ENCODE data around the gene TTLL11. TPM values are rescaled to one million over a fixed set of nuclear protein-coding genes. Genes with fewer than 3 reads are reported as not detected.

Gene TTLL11
- 1.4 and 1.6 TPM in 2 replicates for total RNA-seq (2014; rRNA removed; shearing (Covaris generic))
- polyA plus RNA-seq (2015; cell fraction: cytosol; rRNA removed) = 3.2 and 4.7 TPM in 2 replicates
- polyA plus RNA-seq (2015; cell fraction: nucleus; rRNA removed) = 2.5 and 3.6 TPM in 2 replicates

GRCh38 chr9:122092611-122093506 lies at the start of gene TTLL11:
TTLL11 (minus strand) TSS chr9:122093308; CDS start chr9:122093148, 160 bp downstream.
- DNase-seq (ENCODE audit: low read depth, low spot score) = peak; percentile 93
- in situ Hi-C loops (cut with HindIII; ENCODE audit: low pct_unique_long_range_greater_than_20kb, low sequenced_read_pairs) = no loop called here

GRCh38 chr9:122141671-122142070 lies 48.6 kb upstream of the TTLL11 start:
- in situ Hi-C loops (cut with HindIII; ENCODE audit: low pct_unique_long_range_greater_than_20kb, low sequenced_read_pairs) = no loop called here
- DNase-seq (ENCODE audit: low read depth, low spot score) = no peak

- no peak for DNase-seq (ENCODE audit: low read depth, low spot score)
- in situ Hi-C loops (cut with HindIII; ENCODE audit: low pct_unique_long_range_greater_than_20kb, low sequenced_read_pairs) = no loop called here
Measured at GRCh38 chr9:122140368-122141193, 47.5 kb upstream of the TTLL11 start.

GRCh38 chr9:122138560-122139268 lies 45.6 kb upstream of the TTLL11 start:
- DNase-seq (ENCODE audit: low read depth, low spot score) = no peak
- in situ Hi-C loops (cut with HindIII; ENCODE audit: low pct_unique_long_range_greater_than_20kb, low sequenced_read_pairs) = no loop called here

DNA sequence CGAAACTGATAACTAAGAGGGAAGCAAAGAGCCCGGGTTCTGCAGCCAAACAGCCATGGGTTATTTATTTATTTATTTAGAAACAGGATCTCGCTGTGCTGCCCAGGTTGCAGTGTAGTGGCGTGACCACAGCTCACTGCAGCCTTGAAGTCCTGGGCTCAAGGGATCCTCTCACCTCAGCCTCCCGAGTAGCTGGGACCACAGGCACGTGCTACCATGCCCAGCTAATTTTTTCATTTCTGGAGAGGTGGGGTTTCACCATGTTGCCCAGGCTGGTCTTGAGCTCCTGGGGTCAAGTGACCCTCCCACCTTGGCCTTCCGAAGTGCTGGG lies 42.4 kb upstream of the TTLL11 start:
- no peak for DNase-seq (ENCODE audit: low read depth, low spot score)
- in situ Hi-C loops (cut with HindIII; ENCODE audit: low pct_unique_long_range_greater_than_20kb, low sequenced_read_pairs) = no loop called here

DNA sequence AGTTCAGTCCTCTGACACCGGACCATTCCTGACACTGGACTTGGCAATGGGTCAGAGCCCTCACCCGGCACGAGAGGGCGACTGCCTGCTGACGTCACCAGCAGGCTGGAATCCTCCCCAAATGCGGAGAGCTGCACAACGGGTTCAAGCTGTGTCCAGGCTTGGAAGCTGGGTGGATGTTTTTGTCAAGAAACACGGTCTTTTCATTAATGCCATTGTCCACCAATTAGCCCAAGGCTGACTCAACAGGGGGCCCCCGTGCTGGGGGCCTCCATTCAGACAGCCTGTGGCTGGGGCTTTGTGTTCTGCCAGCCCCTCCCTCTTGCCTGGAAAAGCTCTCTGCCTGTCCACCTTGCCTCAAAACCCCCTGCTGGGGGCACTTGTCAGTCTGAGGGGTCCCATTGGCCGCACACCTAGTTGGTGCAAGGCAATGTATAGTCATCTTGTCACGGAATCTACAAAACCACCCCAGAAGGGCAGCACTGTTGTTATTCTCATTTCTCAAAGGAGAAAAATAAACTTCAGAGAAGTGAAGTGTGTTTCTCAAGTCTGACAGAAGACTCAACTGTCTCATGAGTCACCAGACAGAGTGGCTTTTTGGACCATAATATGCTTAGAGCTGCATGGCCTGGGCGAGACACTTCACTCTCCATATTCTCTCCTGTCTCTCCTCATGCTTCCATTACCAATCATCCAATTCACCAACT lies 41.9 kb upstream of the TTLL11 start:
- DNase-seq (ENCODE audit: low read depth, low spot score) = no peak
- in situ Hi-C loops (cut with HindIII; ENCODE audit: low pct_unique_long_range_greater_than_20kb, low sequenced_read_pairs) = no loop called here

GRCh38 chr9:122133984-122134535 lies 41.0 kb upstream of the TTLL11 start:
- DNase-seq (ENCODE audit: low read depth, low spot score) = no peak

GRCh38 chr9:122133263-122133983 lies 40.3 kb upstream of the TTLL11 start:
- no peak for DNase-seq (ENCODE audit: low read depth, low spot score)
- in situ Hi-C loops (cut with HindIII; ENCODE audit: low pct_unique_long_range_greater_than_20kb, low sequenced_read_pairs) = no loop called here

More at GRCh38 chr9:122133984-122134535, 41.0 kb upstream of the TTLL11 start:
- in situ Hi-C loops (cut with HindIII; ENCODE audit: low pct_unique_long_range_greater_than_20kb, low sequenced_read_pairs) = no loop called here

GRCh38 chr9:122132539-122132938 lies 39.4 kb upstream of the TTLL11 start:
- no peak for DNase-seq (ENCODE audit: low read depth, low spot score)
- in situ Hi-C loops (cut with HindIII; ENCODE audit: low pct_unique_long_range_greater_than_20kb, low sequenced_read_pairs) = no loop called here

DNA sequence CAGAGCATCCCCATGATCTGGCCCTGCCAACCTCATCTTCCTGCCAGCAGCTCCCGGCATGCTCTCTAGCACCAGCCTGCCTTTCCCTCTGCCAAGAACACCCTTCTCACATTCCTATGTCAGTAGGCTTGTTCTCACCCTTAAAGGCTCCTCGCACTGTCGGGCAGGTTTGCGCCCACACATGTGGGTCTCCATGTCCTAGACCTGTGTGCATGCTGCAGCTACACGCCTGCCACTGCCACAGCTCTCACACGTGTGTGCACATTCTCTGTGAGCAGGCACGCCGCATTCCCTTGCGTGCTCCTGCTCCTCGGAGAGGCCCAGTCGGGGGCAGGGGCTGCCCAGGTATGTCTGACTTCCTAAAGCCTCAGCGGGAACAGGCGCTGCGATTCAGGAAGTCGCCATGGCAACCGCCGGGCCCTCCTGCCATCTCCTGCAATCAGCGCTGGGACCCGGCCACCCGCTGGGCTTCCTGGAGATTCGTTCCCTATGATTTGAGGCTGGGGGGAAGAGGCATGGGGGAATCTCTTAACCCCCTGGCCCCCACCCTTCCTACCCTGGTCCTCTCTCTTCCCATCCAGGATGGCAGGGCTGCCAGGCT lies 38.4 kb upstream of the TTLL11 start:
- in situ Hi-C loops (cut with HindIII; ENCODE audit: low pct_unique_long_range_greater_than_20kb, low sequenced_read_pairs) = no loop called here
- no peak for DNase-seq (ENCODE audit: low read depth, low spot score)

DNA sequence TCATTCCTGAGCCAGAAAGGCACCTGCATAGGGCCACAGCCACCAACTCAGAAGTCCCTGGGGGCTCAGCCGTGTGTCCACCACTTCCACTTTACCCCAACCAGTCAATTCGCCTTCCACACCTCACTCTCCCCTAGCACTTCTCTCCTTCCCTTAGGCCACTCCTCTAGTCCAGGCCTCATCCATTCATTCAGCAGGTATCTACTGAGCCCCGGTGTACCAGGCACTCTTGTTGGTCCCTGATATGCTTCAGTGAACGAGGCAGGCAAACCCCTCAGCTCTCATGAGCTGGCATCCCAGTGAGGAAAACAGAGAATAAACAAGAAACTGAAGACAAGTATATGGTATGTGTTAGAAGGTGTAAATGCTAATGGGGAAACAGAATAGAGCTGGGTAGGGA lies 37.7 kb upstream of the TTLL11 start:
- no peak for DNase-seq (ENCODE audit: low read depth, low spot score)
- in situ Hi-C loops (cut with HindIII; ENCODE audit: low pct_unique_long_range_greater_than_20kb, low sequenced_read_pairs) = no loop called here

GRCh38 chr9:122129969-122130368 lies 36.9 kb upstream of the TTLL11 start:
- in situ Hi-C loops (cut with HindIII; ENCODE audit: low pct_unique_long_range_greater_than_20kb, low sequenced_read_pairs) = no loop called here
- no peak for DNase-seq (ENCODE audit: low read depth, low spot score)

- in situ Hi-C loops (cut with HindIII; ENCODE audit: low pct_unique_long_range_greater_than_20kb, low sequenced_read_pairs) = no loop called here
- no peak for DNase-seq (ENCODE audit: low read depth, low spot score)
Measured at GRCh38 chr9:122128969-122129343, 35.8 kb upstream of the TTLL11 start.

GRCh38 chr9:122128007-122128968 lies 35.2 kb upstream of the TTLL11 start:
- in situ Hi-C loops (cut with HindIII; ENCODE audit: low pct_unique_long_range_greater_than_20kb, low sequenced_read_pairs) = no loop called here
- no peak for DNase-seq (ENCODE audit: low read depth, low spot score)

GRCh38 chr9:122127396-122127798 lies 34.3 kb upstream of the TTLL11 start:
- DNase-seq (ENCODE audit: low read depth, low spot score) = no peak
- in situ Hi-C loops (cut with HindIII; ENCODE audit: low pct_unique_long_range_greater_than_20kb, low sequenced_read_pairs) = no loop called here
